Sigmoid colon (tissue), 3 donors: ENCODE results near the gene CLSTN1.

Experiments
- POLR2A ChIP-seq, 2 donors: fragments of 450-650 bp; IDR thresholded peaks; one replicate each; pipeline ENCODE4 v1.6.1; 2016; ENCODE audit warnings: antibody characterized with exemption in 2 of 2, mild to moderate bottlenecking in 2 of 2, moderate library complexity in 2 of 2
- TF ChIP-seq, protein P1 (sequence below), 4 experiments: fragments of 450-650 bp in 3 of 4; fragments of 200-600 bp in 1 of 4; IDR thresholded peaks; one replicate each; pipeline ENCODE4 v1.5.1; 2016 to 2019; ENCODE audit warnings: antibody characterized with exemption in 4 of 4, mild to moderate bottlenecking in 3 of 4, moderate library complexity in 2 of 4

DNA sequence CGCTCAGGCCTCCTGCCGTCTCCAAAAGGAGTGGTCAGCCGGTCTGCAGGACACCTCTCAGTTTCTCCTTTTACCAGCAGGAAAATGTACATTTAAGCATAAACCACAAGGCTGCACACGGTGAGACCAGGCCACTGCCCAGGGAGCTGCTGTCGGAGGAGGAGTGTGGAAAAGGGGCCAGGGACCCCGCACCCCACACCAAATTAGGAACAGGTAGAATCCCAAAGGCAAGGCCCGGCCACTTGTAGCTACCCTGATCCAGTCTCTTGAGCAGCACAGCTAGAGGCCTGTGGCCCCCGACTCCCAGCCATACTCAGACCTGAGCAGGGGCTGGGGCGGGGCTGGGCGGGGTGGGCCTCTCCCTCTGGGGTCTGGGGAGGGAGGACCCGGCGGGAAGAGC is 94.2 kb downstream of the CLSTN1 start:
- TF ChIP-seq, protein P1, sequence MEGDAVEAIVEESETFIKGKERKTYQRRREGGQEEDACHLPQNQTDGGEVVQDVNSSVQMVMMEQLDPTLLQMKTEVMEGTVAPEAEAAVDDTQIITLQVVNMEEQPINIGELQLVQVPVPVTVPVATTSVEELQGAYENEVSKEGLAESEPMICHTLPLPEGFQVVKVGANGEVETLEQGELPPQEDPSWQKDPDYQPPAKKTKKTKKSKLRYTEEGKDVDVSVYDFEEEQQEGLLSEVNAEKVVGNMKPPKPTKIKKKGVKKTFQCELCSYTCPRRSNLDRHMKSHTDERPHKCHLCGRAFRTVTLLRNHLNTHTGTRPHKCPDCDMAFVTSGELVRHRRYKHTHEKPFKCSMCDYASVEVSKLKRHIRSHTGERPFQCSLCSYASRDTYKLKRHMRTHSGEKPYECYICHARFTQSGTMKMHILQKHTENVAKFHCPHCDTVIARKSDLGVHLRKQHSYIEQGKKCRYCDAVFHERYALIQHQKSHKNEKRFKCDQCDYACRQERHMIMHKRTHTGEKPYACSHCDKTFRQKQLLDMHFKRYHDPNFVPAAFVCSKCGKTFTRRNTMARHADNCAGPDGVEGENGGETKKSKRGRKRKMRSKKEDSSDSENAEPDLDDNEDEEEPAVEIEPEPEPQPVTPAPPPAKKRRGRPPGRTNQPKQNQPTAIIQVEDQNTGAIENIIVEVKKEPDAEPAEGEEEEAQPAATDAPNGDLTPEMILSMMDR (IDR thresholded peaks at IDR 0.05) = no peak
- TF ChIP-seq POLR2A (IDR thresholded peaks at IDR 0.05) = no peak
